PC-9 (cell line): Measurements from ENCODE around the gene ARRB1. TPM values are rescaled to one million over a fixed set of nuclear protein-coding genes. Genes with fewer than 3 reads are reported as not detected.
A peak's percentile ranks its signal among the peaks of the same experiment; 100 is the strongest.

Experiments
- BruUV-seq: library from RNA; stranded (reverse); fragments of 400-500 nt; replicated peaks from 2 replicates; lab custom pipeline; 2021; lab: Mats Ljungman, UMichigan
- CTCF ChIA-PET: fragments of 300-600 bp; sonication (Branson Sonifier 250); formaldehyde crosslinking; loops from one replicate; lab custom pipeline; 2022; ENCODE audit warnings: antibody characterized with exemption; lab: Charles Lee
- POLR2A ChIA-PET: fragments of 300-600 bp; sonication (Branson Sonifier 250); formaldehyde crosslinking; loops from one replicate; lab custom pipeline; 2022; ENCODE audit warnings: antibody characterized with exemption; ENCODE audit not compliant: unreplicated experiment; lab: Charles Lee
- DNase-seq, 2 experiments: peaks; one replicate each; pipeline versions ENCODE4 v3.0.0 to v3.0.0-alpha.2; 2015 to 2022; ENCODE audit warnings: mixed read lengths in 1 of 2
- H2AFZ ChIP-seq: fragments of 200-600 bp; sonication (generic); 2 replicates; pipeline ENCODE4 v1.8.1; 2017; ENCODE audit warnings: antibody characterized with exemption
- H3F3A ChIP-seq: fragments of 200-600 bp; sonication (generic); 2 replicates; pipeline ENCODE4 v1.8.1; 2017; ENCODE audit warnings: antibody characterized with exemption, mild to moderate bottlenecking, low read depth; ENCODE audit not compliant: insufficient read depth
- H3K27ac ChIP-seq: fragments of 200-600 bp; sonication (generic); 2 replicates; pipeline ENCODE4 v1.6.1; 2016; ENCODE audit warnings: mixed run types
- H3K27me3 ChIP-seq: fragments of 200-600 bp; sonication (generic); 2 replicates; pipeline ENCODE4 v1.6.1; 2016; ENCODE audit warnings: low read depth, mixed run types; ENCODE audit not compliant: insufficient read depth
- H3K36me3 ChIP-seq: fragments of 200-600 bp; sonication (generic); 2 replicates; pipeline ENCODE4 v1.6.1; 2016; ENCODE audit warnings: low read depth, mixed run types
- H3K4me1 ChIP-seq: fragments of 200-600 bp; sonication (generic); replicated peaks from 2 replicates; pipeline ENCODE4 v1.6.1; 2016; ENCODE audit warnings: mixed run types; ENCODE audit not compliant: insufficient read depth
- H3K4me2 ChIP-seq: fragments of 200-600 bp; sonication (generic); 2 replicates; pipeline ENCODE4 v1.6.1; 2017; ENCODE audit warnings: mixed run types
- H3K4me3 ChIP-seq: fragments of 200-600 bp; sonication (generic); 2 replicates; pipeline ENCODE4 v1.6.1; 2016; ENCODE audit warnings: mixed run types
- H3K79me2 ChIP-seq: fragments of 200-600 bp; sonication (generic); 2 replicates; pipeline ENCODE4 v1.6.1; 2017; ENCODE audit warnings: low read depth, mixed run types
- H3K9me2 ChIP-seq: fragments of 200-600 bp; sonication (generic); 2 replicates; pipeline ENCODE4 v1.8.1; 2017; ENCODE audit warnings: mild to moderate bottlenecking; ENCODE audit not compliant: insufficient read depth
- H3K9me3 ChIP-seq: fragments of 200-600 bp; sonication (generic); 2 replicates; pipeline ENCODE4 v1.8.1; 2016; ENCODE audit warnings: low read depth; ENCODE audit not compliant: insufficient read depth
- H4K20me1 ChIP-seq: fragments of 200-600 bp; sonication (generic); 2 replicates; pipeline ENCODE4 v1.8.1; 2017; ENCODE audit not compliant: insufficient read depth
- CTCF ChIP-seq: fragments of 200-600 bp; sonication (generic); conservative IDR thresholded peaks from 2 replicates; pipeline ENCODE4 v1.6.1; 2017; ENCODE audit warnings: mixed run types, antibody characterized with exemption, mild to moderate bottlenecking, moderate library complexity
- EZH2 ChIP-seq: fragments of 200-600 bp; sonication (generic); IDR thresholded peaks from 2 replicates; pipeline ENCODE4 v1.8.0; 2017; ENCODE audit warnings: antibody characterized with exemption, low read depth
- intact Hi-C: fragments of 100-400 bp; cut with micrococcal nuclease; formaldehyde crosslinking; loops from one replicate; pipeline ENCODE4 v1.10.0; 2022; ENCODE audit not compliant: unreplicated experiment
- total RNA-seq: library from RNA; stranded (reverse); gene quantifications from 2 replicates; pipeline ENCODE4 v1.2.3, GENCODE V29; 2021

Gene ARRB1
- total RNA-seq, 1 experiment from 2014 or later: 31.8 TPM

DNA sequence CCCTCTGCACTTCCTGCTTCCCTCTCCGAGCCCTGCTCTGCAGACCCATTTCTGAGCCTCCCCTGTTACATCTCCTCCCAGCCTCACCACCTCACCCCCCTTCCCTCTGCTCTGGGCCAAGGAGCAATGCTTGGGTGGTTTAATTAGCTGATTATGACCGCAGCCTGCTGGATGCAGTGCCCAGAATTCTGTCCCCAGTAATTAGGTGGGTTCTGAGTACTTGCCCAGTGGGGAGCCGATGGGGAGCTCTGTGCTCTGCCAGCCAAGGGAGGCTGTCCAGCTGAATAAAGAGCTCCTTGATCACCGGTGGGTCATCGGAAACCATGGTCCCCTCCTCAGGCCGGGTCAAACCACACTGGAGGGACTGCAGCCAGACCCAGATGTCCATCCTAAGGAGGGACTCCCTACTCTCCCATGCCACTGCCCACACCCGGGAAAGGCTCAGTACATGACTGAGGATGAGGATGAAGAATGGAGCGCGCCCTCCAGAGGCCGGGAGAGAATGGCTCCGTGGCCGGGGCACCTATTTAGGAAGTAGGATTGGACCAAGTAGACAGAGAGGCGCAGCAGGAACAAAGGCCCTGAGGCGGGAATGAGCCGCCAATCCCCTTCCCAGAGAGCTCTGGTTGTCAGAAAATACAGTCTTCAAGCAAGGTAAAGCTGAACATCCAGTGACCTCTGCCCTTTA, 9.1 kb downstream of the ARRB1 start:
- H3K36me3 ChIP-seq: no peaks in the 10 kb centered on the region
- peaks cover 44% of the 10 kb centered on the region; the same call in 1 of the 2 replicates for H3F3A ChIP-seq
- H3K4me3 ChIP-seq: no peak overlapping the region
- no TSS peak for BruUV-seq
- H3K79me2 ChIP-seq: peaks cover 40% of the 10 kb centered on the region
- no peak for TF ChIP-seq CTCF
- no peak for TF ChIP-seq EZH2
- no peaks in the 10 kb centered on the region for H3K27me3 ChIP-seq
- H3K9me3 ChIP-seq: no peaks in the 10 kb centered on the region
- H3K4me1 ChIP-seq: peaks cover 93% of the 10 kb centered on the region
- intact Hi-C loops: loop anchor here (5.0 kb wide), 1 partner anchor 40 kb away; no protein-coding TSS in a partner anchor
- no peaks in the 10 kb centered on the region for H4K20me1 ChIP-seq
- no peak for DNase-seq
- ChIA-PET POLR2A (interaction anchor here (0.9 to 1.0 kb wide), 2 partner anchors 15 to 1665 kb away, joined by 3 to 4 read pairs; no protein-coding TSS in a partner anchor), CTCF (no interaction called here)
- H3K9me2 ChIP-seq: no peaks in the 10 kb centered on the region
- peak overlapping the region; percentile 31 for H3K4me2 ChIP-seq
- no peak overlapping the region for H3K27ac ChIP-seq
- H2AFZ ChIP-seq: no peak overlapping the region

GRCh38 chr11:75341612-75342011, 9.8 kb downstream of the ARRB1 start:
- H3K4me1 ChIP-seq: peaks cover 93% of the 10 kb centered on the region
- H3K9me2 ChIP-seq: no peaks in the 10 kb centered on the region
- no peak overlapping the region for H3K27ac ChIP-seq
- DNase-seq: no peak
- intact Hi-C loops: loop anchor here (5.0 kb wide), 1 partner anchor 41 kb away; no protein-coding TSS in a partner anchor
- no peak for TF ChIP-seq EZH2
- TF ChIP-seq CTCF: no peak
- ChIA-PET POLR2A (no interaction called here), CTCF (interaction anchor here (1.7 kb wide), 1 partner anchor 31 kb away, joined by 6 read pairs; no protein-coding TSS in a partner anchor)
- H3K27me3 ChIP-seq: no peaks in the 10 kb centered on the region
- H3F3A ChIP-seq: peaks cover 49% of the 10 kb centered on the region; the same call in 1 of the 2 replicates
- H3K4me3 ChIP-seq: no peak overlapping the region
- peaks cover 38% of the 10 kb centered on the region for H3K79me2 ChIP-seq
- H3K9me3 ChIP-seq: no peaks in the 10 kb centered on the region
- no peaks in the 10 kb centered on the region for H3K36me3 ChIP-seq
- no peaks in the 10 kb centered on the region for H4K20me1 ChIP-seq
- no peak overlapping the region for H2AFZ ChIP-seq
- H3K4me2 ChIP-seq: peak overlapping the region; percentile 70; the same call in 1 of the 2 replicates
- BruUV-seq: no TSS peak

DNA sequence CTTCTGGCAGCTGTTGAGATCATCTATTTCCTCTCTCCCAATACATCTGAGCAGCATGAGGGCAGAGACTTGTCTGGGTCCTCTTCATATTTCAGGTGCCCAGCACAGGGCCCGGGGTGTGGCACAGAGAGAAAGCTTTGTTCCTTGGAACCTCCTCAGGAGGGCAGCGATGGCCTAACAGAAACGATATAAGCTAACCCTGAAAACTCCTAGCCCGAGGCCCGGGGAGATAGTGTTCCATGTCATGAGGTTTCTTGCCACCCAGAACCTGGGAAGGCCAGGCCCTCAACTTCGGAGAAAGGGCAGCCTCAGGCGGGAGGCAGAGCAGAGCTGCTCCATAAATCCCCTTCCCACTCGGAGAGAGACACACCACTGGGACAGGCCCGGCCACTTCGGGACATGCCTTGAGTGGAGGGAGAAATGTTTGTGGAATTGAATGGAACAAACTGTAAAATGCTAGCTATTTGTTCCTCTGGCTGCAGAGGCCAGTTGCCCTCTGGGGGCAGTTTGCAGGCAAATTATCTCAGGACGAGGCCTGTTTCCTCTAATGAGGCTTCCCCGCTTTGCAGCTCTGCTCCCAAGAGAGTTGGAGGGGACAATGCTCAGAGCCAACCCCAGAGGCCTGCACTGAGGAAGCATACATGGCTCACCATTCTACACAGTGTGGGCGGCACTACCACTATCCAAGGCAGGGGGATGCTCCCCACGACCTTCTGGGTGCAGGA, 11.6 kb downstream of the ARRB1 start:
- Histone ChIP-seq H3K4me3 (no peak overlapping the region; the same call in 1 of the 2 replicates), H3K27ac (peak overlapping the region; percentile 41), H3K4me2 (peak overlapping the region; percentile 70), H4K20me1 (no peaks in the 10 kb centered on the region), H3K36me3 (no peaks in the 10 kb centered on the region), H3K79me2 (peaks cover 41% of the 10 kb centered on the region), H3K4me1 (peaks cover 100% of the 10 kb centered on the region), H3K27me3 (no peaks in the 10 kb centered on the region), H2AFZ (no peak overlapping the region), H3K9me2 (no peaks in the 10 kb centered on the region), H3F3A (peaks cover 53% of the 10 kb centered on the region; the same call in 1 of the 2 replicates), H3K9me3 (no peaks in the 10 kb centered on the region)
- no peak for DNase-seq
- no TSS peak for BruUV-seq
- intact Hi-C loops: loop anchor here (5.0 kb wide), 1 partner anchor 42 kb away; no protein-coding TSS in a partner anchor
- TF ChIP-seq EZH2: no peak
- TF ChIP-seq CTCF: no peak; the same call in 1 of the 2 replicates
- ChIA-PET POLR2A (no interaction called here), CTCF (interaction anchor here (0.6 to 2.1 kb wide), 4 partner anchors 33 to 554 kb away, joined by 4 to 11 read pairs (median 8); no protein-coding TSS in a partner anchor)
